Right renal cortex interstitium (tissue), 3 donors: Measurements from ENCODE around the gene NRP2. TPM values are rescaled to one million over a fixed set of nuclear protein-coding genes. Genes with fewer than 3 reads are reported as not detected.
A peak's percentile ranks its signal among the peaks of the same experiment; 100 is the strongest.

Source experiments
- DNase-seq, 3 donors: peaks; one replicate each; pipeline ENCODE4 v3.0.0-alpha.2; 2013; ENCODE audit warnings: low read depth in 3 of 3, low spot score in 2 of 3
- polyA plus RNA-seq, 3 donors: library from polyadenylated mRNA; unstranded; fragments of 120-200 nt; gene quantifications; one replicate each; pipeline ENCODE4 v1.2.1, GENCODE V29; 2013; ENCODE audit not compliant: insufficient read length in 3 of 3

Gene NRP2
- polyA plus RNA-seq, 3 donors, result 60.2 to 67.1 (median 62.9) TPM

- no peak for DNase-seq
These were observed 70.1 kb downstream of the NRP2 start for GRCh38 chr2:205752296-205752820.

GRCh38 chr2:205752924-205753323 is 70.6 kb downstream of the NRP2 start:
- DNase-seq, result no peak

GRCh38 chr2:205754285-205754923 is 72.1 kb downstream of the NRP2 start:
- no peak for DNase-seq

- no peak for DNase-seq
These were observed 72.6 kb downstream of the NRP2 start for GRCh38 chr2:205754924-205755321.

GRCh38 chr2:205755923-205756322 is 73.6 kb downstream of the NRP2 start:
- DNase-seq, result no peak

- DNase-seq, result no peak
These were observed 75.0 kb downstream of the NRP2 start for GRCh38 chr2:205757271-205757670.

- DNase-seq, result no peak
These were observed 75.8 kb downstream of the NRP2 start for GRCh38 chr2:205758051-205758450.

- no peak for DNase-seq
These were observed 76.2 kb downstream of the NRP2 start for GRCh38 chr2:205758500-205758899.

- peak in 1 of 3 donors; percentile 54 for DNase-seq
These were observed 77.0 kb downstream of the NRP2 start for GRCh38 chr2:205759257-205759656.

- DNase-seq, result no peak
These were observed 77.4 kb downstream of the NRP2 start for GRCh38 chr2:205759732-205760131.

GRCh38 chr2:205760157-205760556 is 77.9 kb downstream of the NRP2 start:
- no peak for DNase-seq

GRCh38 chr2:205761421-205761820 is 79.1 kb downstream of the NRP2 start:
- DNase-seq, result no peak

- no peak for DNase-seq
These were observed 80.6 kb downstream of the NRP2 start for GRCh38 chr2:205762881-205763280.

GRCh38 chr2:205763708-205764211 is 81.5 kb downstream of the NRP2 start:
- no peak for DNase-seq

GRCh38 chr2:205764270-205764746 is 82.0 kb downstream of the NRP2 start:
- no peak for DNase-seq

GRCh38 chr2:205765151-205765550 is 82.8 kb downstream of the NRP2 start:
- DNase-seq, result no peak

GRCh38 chr2:205766779-205767359 is 84.6 kb downstream of the NRP2 start:
- peak; percentile 53 to 69 (median 61) for DNase-seq

- no peak for DNase-seq
These were observed 85.3 kb downstream of the NRP2 start for GRCh38 chr2:205767617-205768016.

GRCh38 chr2:205768341-205768740 is 86.0 kb downstream of the NRP2 start:
- no peak for DNase-seq

- no peak for DNase-seq
These were observed 86.7 kb downstream of the NRP2 start for GRCh38 chr2:205768815-205769494.

- DNase-seq, result no peak
These were observed 87.2 kb downstream of the NRP2 start for GRCh38 chr2:205769495-205769850.

GRCh38 chr2:205769879-205770278 is 87.6 kb downstream of the NRP2 start:
- no peak for DNase-seq
